ENCODE results near the gene RNF144A.

The RNF144A gene

GRCh38 chr2:6909431-6910385, 7.5 kb upstream of the RNF144A start:
- DNase-seq: no peak

GRCh38 chr2:6911721-6912120, 5.5 kb upstream of the RNF144A start:
- DNase-seq: no peak

- no peak for DNase-seq
These were observed 3.6 kb upstream of the RNF144A start for GRCh38 chr2:6913415-6914157.

- DNase-seq: no peak
These were observed 2.4 kb upstream of the RNF144A start for GRCh38 chr2:6914828-6915227.

- no peak for DNase-seq
These were observed 1.8 kb upstream of the RNF144A start for GRCh38 chr2:6915399-6915798.

GRCh38 chr2:6916224-6916623, 988 bp upstream of the RNF144A start:
- no peak for DNase-seq

- no peak for DNase-seq
These were observed 509 bp upstream of the RNF144A start for GRCh38 chr2:6916736-6917070.

GRCh38 chr2:6917761-6918421, 679 bp downstream of the RNF144A start:
- DNase-seq: no peak

- no peak for DNase-seq
These were observed 2.9 kb downstream of the RNF144A start for GRCh38 chr2:6919901-6920742.

- no peak for DNase-seq
These were observed 3.5 kb downstream of the RNF144A start for GRCh38 chr2:6920743-6921064.

GRCh38 chr2:6921321-6921922, 4.2 kb downstream of the RNF144A start:
- DNase-seq: no peak

GRCh38 chr2:6922201-6922656, 5.0 kb downstream of the RNF144A start:
- peak; percentile 15 for DNase-seq

- DNase-seq: no peak
These were observed 6.1 kb downstream of the RNF144A start for GRCh38 chr2:6923319-6923718.

GRCh38 chr2:6924101-6924923, 7.1 kb downstream of the RNF144A start:
- DNase-seq: no peak

GRCh38 chr2:6924924-6925409, 7.8 kb downstream of the RNF144A start:
- DNase-seq: no peak

- no peak for DNase-seq
These were observed 9.0 kb downstream of the RNF144A start for GRCh38 chr2:6926071-6926732.

GRCh38 chr2:6927186-6927585, 10.0 kb downstream of the RNF144A start:
- DNase-seq: no peak

- no peak for DNase-seq
These were observed 10.5 kb downstream of the RNF144A start for GRCh38 chr2:6927753-6928152.

GRCh38 chr2:6928452-6928851, 11.2 kb downstream of the RNF144A start:
- DNase-seq: no peak

GRCh38 chr2:6929196-6929819, 12.1 kb downstream of the RNF144A start:
- DNase-seq: no peak

All from NCI-H2171 treated with DMSO at 0.1 percent for 48 hours (cell line).